DOHH2 (cell line): Measurements from ENCODE around the gene CERS3.

Experiments
- CTCF ChIP-seq: fragments of 200-600 bp; sonication (generic); IDR thresholded peaks from one replicate; pipeline ENCODE4 v1.5.1; 2014; ENCODE audit warnings: antibody characterized with exemption, mild to moderate bottlenecking, low read depth, low read length; ENCODE audit not compliant: poor library complexity, severe bottlenecking
- EZH2phosphoT487 ChIP-seq: fragments of 200-600 bp; sonication (generic); IDR thresholded peaks from 2 replicates; pipeline ENCODE4 v1.6.1; 2017; ENCODE audit warnings: borderline replicate concordance, mild to moderate bottlenecking, antibody characterized with exemption, low read length, moderate library complexity, mixed read lengths

- no peak for TF ChIP-seq CTCF
- no peak for TF ChIP-seq EZH2phosphoT487
These were observed 8.4 kb downstream of the CERS3 start for GRCh38 chr15:100520132-100520921.
